ENCODE results near the gene MRFAP1. TPM values are rescaled to one million over a fixed set of nuclear protein-coding genes. Genes with fewer than 3 reads are reported as not detected.
"Not testable (repeated sequence)": the region's sequence is repeated elsewhere in the genome, so short reads cannot be mapped to it uniquely, and the experiment has no call there.

The MRFAP1 gene
- total RNA-seq, 3 donors from 2014 or later, result 116 to 134 (median 128) TPM

- peak overlapping the region; percentile 68 for H3K4me3 Mint-ChIP-seq
- peak; percentile 86 to 93 for ATAC-seq
- no peaks in the 10 kb centered on the region for H3K9me3 Mint-ChIP-seq
- DNase-seq, result peak; percentile 53
- peaks cover 10% of the 10 kb centered on the region for H3K4me1 Mint-ChIP-seq (ENCODE audit: low read depth)
- no peaks in the 10 kb centered on the region for H3K36me3 Mint-ChIP-seq (ENCODE audit: insufficient read depth)
- H3K27me3 Mint-ChIP-seq (ENCODE audit: low read depth), result peaks cover 9% of the 10 kb centered on the region
Observed at GRCh38 chr4:6658597-6659075, 18.2 kb downstream of the MRFAP1 start.

DNA sequence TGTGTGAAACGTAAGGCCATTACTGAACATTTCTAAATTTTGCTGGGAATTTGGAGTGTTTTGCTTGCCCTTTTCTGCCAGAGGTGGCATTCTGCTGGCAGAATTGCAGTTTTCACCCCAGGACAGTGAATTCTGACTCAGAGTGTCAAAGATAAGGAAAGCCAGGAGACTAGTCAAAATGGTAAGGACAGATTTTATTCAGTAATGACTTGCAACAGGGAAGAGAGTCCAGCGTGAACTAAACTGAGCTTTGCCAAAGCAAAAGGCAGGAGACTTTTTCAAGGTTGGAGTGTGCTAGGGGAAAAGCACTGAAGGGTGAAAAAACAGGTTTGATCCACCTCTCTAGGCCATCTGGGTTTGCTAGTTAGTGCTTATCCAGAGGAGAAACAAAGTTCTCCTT lies 19.4 kb downstream of the MRFAP1 start:
- Mint-ChIP-seq H3K4me1 (ENCODE audit: low read depth) (peaks cover 10% of the 10 kb centered on the region), H3K9me3 (no peaks in the 10 kb centered on the region), H3K27me3 (ENCODE audit: low read depth) (peaks cover 12% of the 10 kb centered on the region), H3K36me3 (ENCODE audit: insufficient read depth) (no peaks in the 10 kb centered on the region), H3K4me3 (no peak overlapping the region)
- DNase-seq, result no peak
- ATAC-seq, result no peak

- H3K27me3 Mint-ChIP-seq (ENCODE audit: low read depth), result peaks cover 12% of the 10 kb centered on the region
- H3K36me3 Mint-ChIP-seq (ENCODE audit: insufficient read depth), result no peaks in the 10 kb centered on the region
- DNase-seq, result no peak
- no peak for ATAC-seq
- no peaks in the 10 kb centered on the region for H3K9me3 Mint-ChIP-seq
- peaks cover 10% of the 10 kb centered on the region for H3K4me1 Mint-ChIP-seq (ENCODE audit: low read depth)
- no peak overlapping the region for H3K4me3 Mint-ChIP-seq
Observed at GRCh38 chr4:6660430-6660829, 19.9 kb downstream of the MRFAP1 start.

DNA sequence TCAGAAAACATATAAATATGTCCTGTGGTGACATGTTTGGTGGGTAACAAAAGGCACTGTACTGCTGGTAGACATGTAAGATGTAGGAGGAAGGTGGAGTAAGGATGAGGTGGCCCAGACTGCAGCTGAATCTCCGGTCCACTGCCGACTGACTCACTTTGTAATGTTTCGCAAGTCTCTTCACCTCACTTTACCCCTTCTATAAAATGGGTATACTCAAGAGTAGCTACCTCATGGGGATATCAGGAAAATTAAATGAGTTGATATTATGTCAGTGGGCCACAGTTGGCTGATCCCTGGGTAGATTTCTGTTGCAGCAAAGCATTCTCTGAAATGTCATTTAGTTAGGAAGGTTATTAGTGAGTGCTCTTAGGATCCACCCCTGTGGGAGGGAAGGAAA lies 22.1 kb downstream of the MRFAP1 start:
- H3K9me3 Mint-ChIP-seq, result no peaks in the 10 kb centered on the region
- peaks cover 10% of the 10 kb centered on the region for H3K4me1 Mint-ChIP-seq (ENCODE audit: low read depth)
- no peak for ATAC-seq
- H3K4me3 Mint-ChIP-seq, result no peak overlapping the region
- H3K36me3 Mint-ChIP-seq (ENCODE audit: insufficient read depth), result no peaks in the 10 kb centered on the region
- no peak for DNase-seq
- peaks cover 12% of the 10 kb centered on the region for H3K27me3 Mint-ChIP-seq (ENCODE audit: low read depth)

DNA sequence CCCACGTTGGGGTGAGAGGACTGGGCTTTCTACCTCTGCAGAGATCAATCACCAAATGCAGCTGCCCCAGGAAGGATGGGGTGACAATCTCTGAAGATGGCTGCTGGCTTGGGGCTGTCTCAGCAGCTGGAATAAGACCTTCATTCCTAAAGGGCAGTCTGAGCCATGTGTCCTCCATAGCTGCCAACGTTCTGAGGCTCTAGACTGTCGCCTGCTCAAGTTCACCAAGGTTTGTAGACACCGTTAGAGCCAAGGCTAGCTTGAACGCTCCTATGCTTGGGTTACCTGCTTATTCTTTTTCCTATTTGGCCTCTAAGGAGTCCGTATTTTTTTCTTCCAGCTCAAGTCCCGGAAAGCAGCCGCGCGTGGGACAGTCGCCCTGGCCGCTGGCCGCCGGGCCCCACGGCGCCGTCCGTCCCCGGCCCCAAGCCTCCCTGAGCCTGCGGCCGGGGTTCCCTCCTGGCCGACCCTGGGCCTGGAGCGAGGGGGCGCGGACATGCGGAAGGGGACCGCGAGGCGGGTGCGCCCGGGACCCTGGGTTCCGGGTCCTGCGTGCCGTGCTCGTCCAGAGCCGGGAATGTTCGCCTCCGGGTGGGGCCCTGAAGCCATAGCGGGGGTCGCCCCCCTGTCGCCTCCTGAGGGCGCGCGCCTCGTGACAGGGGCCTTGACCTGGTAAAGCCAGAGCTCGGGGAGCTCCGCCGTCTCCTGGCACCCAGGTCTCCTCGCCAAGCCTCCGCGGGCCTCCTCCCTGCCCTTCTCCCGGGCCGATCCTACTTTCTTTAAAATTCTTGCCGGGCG lies 23.3 kb downstream of the MRFAP1 start:
- peak; percentile 28 to 58 for ATAC-seq
- peaks cover 12% of the 10 kb centered on the region for H3K27me3 Mint-ChIP-seq (ENCODE audit: low read depth)
- peaks cover 7% of the 10 kb centered on the region for H3K4me1 Mint-ChIP-seq (ENCODE audit: low read depth)

GRCh38 chr4:6665320-6665654 lies 24.8 kb downstream of the MRFAP1 start:
- H3K36me3 Mint-ChIP-seq (ENCODE audit: insufficient read depth), result no peaks in the 10 kb centered on the region
- ATAC-seq (no peak), DNase-seq (no peak)
- no peaks in the 10 kb centered on the region for H3K9me3 Mint-ChIP-seq
- H3K27me3 Mint-ChIP-seq (ENCODE audit: low read depth), result peaks cover 11% of the 10 kb centered on the region
- no peaks in the 10 kb centered on the region for H3K4me1 Mint-ChIP-seq (ENCODE audit: low read depth)
- H3K4me3 Mint-ChIP-seq, result no peak overlapping the region

More for the DNA sequence above, 23.3 kb downstream of the MRFAP1 start:
- no peak overlapping the region for H3K4me3 Mint-ChIP-seq
- DNase-seq, result no peak
- no peaks in the 10 kb centered on the region for H3K9me3 Mint-ChIP-seq
- no peaks in the 10 kb centered on the region for H3K36me3 Mint-ChIP-seq (ENCODE audit: insufficient read depth)

GRCh38 chr4:6668391-6668790 lies 27.9 kb downstream of the MRFAP1 start:
- peaks cover 5% of the 10 kb centered on the region for H3K27me3 Mint-ChIP-seq (ENCODE audit: low read depth)
- ATAC-seq, result no peak
- no peaks in the 10 kb centered on the region for H3K9me3 Mint-ChIP-seq
- no peaks in the 10 kb centered on the region for H3K36me3 Mint-ChIP-seq (ENCODE audit: insufficient read depth)
- DNase-seq, result no peak
- no peak overlapping the region for H3K4me3 Mint-ChIP-seq
- peaks cover 4% of the 10 kb centered on the region for H3K4me1 Mint-ChIP-seq (ENCODE audit: low read depth)

GRCh38 chr4:6671648-6672047 lies 31.2 kb downstream of the MRFAP1 start:
- H3K9me3 Mint-ChIP-seq, result no peaks in the 10 kb centered on the region
- no peaks in the 10 kb centered on the region for H3K27me3 Mint-ChIP-seq (ENCODE audit: low read depth)
- ATAC-seq (no peak), DNase-seq (no peak)
- no peak overlapping the region for H3K4me3 Mint-ChIP-seq
- peaks cover 25% of the 10 kb centered on the region for H3K4me1 Mint-ChIP-seq (ENCODE audit: low read depth)
- peaks cover 19% of the 10 kb centered on the region for H3K36me3 Mint-ChIP-seq (ENCODE audit: insufficient read depth)

DNA sequence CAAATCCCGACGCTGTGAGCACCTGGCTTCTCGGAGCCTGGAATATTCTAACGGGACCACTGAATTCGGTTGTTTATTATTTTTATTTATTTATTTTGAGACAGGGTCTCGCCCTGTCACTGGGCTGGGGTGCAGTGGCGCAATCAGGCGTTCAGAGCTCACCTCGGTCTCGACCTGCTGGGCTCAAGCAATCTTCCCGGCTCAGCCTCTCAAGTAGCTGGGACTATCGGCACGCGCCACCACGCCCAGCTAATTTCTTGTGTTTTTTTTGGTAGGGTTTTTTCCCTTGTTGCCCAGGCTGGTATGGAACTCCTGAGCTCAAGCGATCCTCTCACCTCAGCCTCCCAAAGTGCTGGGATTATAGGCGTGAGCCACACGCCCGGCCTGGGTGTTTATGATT lies 31.6 kb downstream of the MRFAP1 start:
- no peak for ATAC-seq
- no peaks in the 10 kb centered on the region for H3K27me3 Mint-ChIP-seq (ENCODE audit: low read depth)
- peaks cover 21% of the 10 kb centered on the region for H3K36me3 Mint-ChIP-seq (ENCODE audit: insufficient read depth)
- no peak overlapping the region for H3K4me3 Mint-ChIP-seq
- H3K9me3 Mint-ChIP-seq, result no peaks in the 10 kb centered on the region
- peaks cover 30% of the 10 kb centered on the region for H3K4me1 Mint-ChIP-seq (ENCODE audit: low read depth)
- DNase-seq, result no peak

GRCh38 chr4:6672541-6673190 lies 32.2 kb downstream of the MRFAP1 start:
- not testable (repeated sequence) for H3K9me3 Mint-ChIP-seq; DNase-seq; ATAC-seq; H3K27me3 Mint-ChIP-seq (ENCODE audit: low read depth)
- Mint-ChIP-seq H3K4me3 (peak overlapping the region; percentile 97), H3K4me1 (ENCODE audit: low read depth) (peaks cover 36% of the 10 kb centered on the region), H3K36me3 (ENCODE audit: insufficient read depth) (peaks cover 24% of the 10 kb centered on the region)

- DNase-seq, result peak; percentile 25
- H3K27me3 Mint-ChIP-seq (ENCODE audit: low read depth); H3K9me3 Mint-ChIP-seq: not testable (repeated sequence)
- Mint-ChIP-seq H3K36me3 (ENCODE audit: insufficient read depth) (peaks cover 25% of the 10 kb centered on the region), H3K4me1 (ENCODE audit: low read depth) (peaks cover 38% of the 10 kb centered on the region), H3K4me3 (peak overlapping the region; percentile 97)
- ATAC-seq, result peak; percentile 10 to 16
Observed at GRCh38 chr4:6673191-6673659, 32.7 kb downstream of the MRFAP1 start.

- Mint-ChIP-seq H3K4me1 (ENCODE audit: low read depth) (peaks cover 44% of the 10 kb centered on the region), H3K4me3 (peak overlapping the region; percentile 97)
Observed at GRCh38 chr4:6673660-6674499, 33.4 kb downstream of the MRFAP1 start.

GRCh38 chr4:6674500-6675149 lies 34.1 kb downstream of the MRFAP1 start:
- H3K36me3 Mint-ChIP-seq (ENCODE audit: insufficient read depth), result peaks cover 32% of the 10 kb centered on the region
- peak overlapping the region; percentile 97 for H3K4me3 Mint-ChIP-seq
- ATAC-seq, result peak; percentile 23 to 35
- peaks cover 47% of the 10 kb centered on the region for H3K4me1 Mint-ChIP-seq (ENCODE audit: low read depth)
- H3K9me3 Mint-ChIP-seq, result no peaks in the 10 kb centered on the region
- H3K27me3 Mint-ChIP-seq (ENCODE audit: low read depth), result no peaks in the 10 kb centered on the region
- DNase-seq, result peak; percentile 54

More at GRCh38 chr4:6673660-6674499, 33.4 kb downstream of the MRFAP1 start:
- ATAC-seq, result peak; percentile 83 to 88
- peak; percentile 87 for DNase-seq
- H3K36me3 Mint-ChIP-seq (ENCODE audit: insufficient read depth), result peaks cover 32% of the 10 kb centered on the region
- no peaks in the 10 kb centered on the region for H3K27me3 Mint-ChIP-seq (ENCODE audit: low read depth)
- H3K9me3 Mint-ChIP-seq, result no peaks in the 10 kb centered on the region

Measured in activated T-cell treated with anti-CD3 and anti-CD28 coated beads, Interleukin-2, amount 50 U/mL, for 4 hours (primary cell).